Mammary epithelial cell (primary cell): Measurements from ENCODE around the gene DIAPH2.

Experiments
- CTCF ChIP-seq, 2 donors: IDR thresholded peaks in 1 of 2; conservative IDR thresholded peaks in 1 of 2; 2 replicates each; pipeline ENCODE4 v1.5.1; 2011 to 2012; ENCODE audit warnings: inconsistent platforms in 2 of 2, low read length in 2 of 2, mild to moderate bottlenecking in 2 of 2, control low read depth in 1 of 2, low read depth in 1 of 2; ENCODE audit not compliant: insufficient read depth in 1 of 2; ENCODE audit errors: extremely low read depth in 1 of 2
- EZH2 ChIP-seq: IDR thresholded peaks from 2 replicates; pipeline ENCODE4 v1.6.1; 2012; ENCODE audit warnings: low read length, inconsistent platforms, borderline replicate concordance

GRCh38 chrX:96792047-96792446 lies 107.4 kb downstream of the DIAPH2 start:
- TF ChIP-seq CTCF (conservative IDR thresholded peaks at IDR 0.05 in 1 of 2, IDR thresholded peaks at IDR 0.05 in 1 of 2; ENCODE audit: extremely low read depth in 1 of 2, insufficient read depth in 1 of 2, low read depth in 1 of 2, low read length in 2 of 2): no peak
- no peak for TF ChIP-seq EZH2
